GM18520 (cell line): ENCODE data around the gene CAPN13.

Experiments
- ATAC-seq: cut with Tn5 transposase; IDR thresholded peaks from one replicate; pipeline ENCODE4 v1.9.1; 2021; ENCODE audit not compliant: unreplicated experiment

The CAPN13 gene

DNA sequence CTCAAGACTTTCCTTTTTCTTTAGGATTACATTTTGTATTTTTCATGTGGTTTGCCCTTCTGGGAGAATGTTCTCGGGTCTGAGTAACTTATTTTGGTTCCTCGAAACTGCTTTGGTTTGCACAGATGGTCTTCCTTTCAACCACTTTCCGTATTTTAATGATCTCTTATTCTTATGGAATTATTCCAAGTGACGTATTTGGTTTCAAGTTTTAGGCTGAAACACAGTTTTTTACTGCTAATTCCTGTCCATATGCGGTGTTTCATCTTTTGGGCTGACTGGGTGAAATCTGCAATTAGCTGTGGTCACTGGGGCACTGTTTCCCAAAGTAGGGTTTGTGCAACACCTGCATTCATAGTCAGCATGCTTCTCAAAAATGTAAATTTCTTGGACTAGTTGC is 122.7 kb downstream of the CAPN13 start:
- ATAC-seq: no peak

DNA sequence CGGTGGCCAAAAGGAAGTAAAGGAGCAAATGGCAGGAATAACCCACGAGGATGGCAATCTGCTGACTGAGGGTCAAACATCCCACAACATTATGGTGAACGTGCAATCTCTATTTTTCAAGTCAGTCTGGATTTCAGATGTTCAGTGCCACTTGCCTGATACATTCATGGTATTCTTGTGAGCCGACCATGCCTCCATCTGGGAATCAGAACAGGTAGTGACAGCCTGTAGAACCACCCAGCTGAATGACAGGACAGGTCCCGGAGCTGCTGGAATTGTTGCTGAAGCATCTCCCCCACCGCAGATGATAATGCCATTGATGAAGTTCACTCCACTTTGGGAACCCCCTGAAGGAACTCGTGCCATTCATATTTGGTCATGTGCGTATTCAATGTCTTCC is 123.2 kb downstream of the CAPN13 start:
- ATAC-seq: no peak

GRCh38 chr2:30683236-30683956 is 123.8 kb downstream of the CAPN13 start:
- ATAC-seq: no peak

DNA sequence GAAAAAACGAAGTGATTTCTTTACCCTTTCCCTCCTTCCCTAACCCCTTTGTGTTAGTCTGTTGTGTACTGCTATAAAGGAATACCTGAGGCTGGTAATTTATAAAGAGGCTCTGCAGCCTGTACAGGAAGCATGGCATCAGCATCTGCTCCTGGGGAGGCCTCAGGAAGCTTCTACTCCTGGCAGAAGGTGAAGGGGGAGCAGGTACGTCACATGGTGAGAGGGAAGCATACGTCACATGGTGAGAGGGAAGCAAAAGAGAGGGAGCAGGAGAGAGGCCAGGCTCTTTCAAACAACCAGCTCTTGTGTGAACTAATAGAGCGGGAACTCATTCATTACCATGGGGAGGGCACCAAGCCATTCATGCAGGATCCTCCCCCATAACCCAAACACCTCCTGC is 126.2 kb downstream of the CAPN13 start:
- no peak for ATAC-seq

DNA sequence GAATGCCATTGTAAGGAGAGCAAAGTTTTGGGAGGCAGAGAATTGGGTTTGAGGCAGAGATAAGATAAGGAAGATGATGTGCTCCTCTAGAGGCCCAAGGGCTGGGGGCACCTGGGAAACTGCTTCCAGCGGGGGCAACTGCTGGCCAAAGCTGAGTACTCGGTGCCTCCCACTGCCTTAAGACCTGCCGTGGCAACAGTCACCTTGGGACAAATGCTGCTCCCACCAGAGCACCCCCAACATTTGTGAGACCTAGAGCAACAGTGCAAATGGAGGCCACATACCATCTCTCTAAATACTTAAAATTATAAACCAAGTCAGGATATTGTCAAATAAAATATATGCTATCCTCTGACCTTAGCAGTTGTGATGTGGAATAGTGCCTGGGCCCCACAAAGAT is 127.1 kb downstream of the CAPN13 start:
- ATAC-seq: no peak

- ATAC-seq: no peak
These were observed 127.7 kb downstream of the CAPN13 start for GRCh38 chr2:30679426-30680088.

- no peak for ATAC-seq
These were observed 128.7 kb downstream of the CAPN13 start for GRCh38 chr2:30678410-30679137.

GRCh38 chr2:30677861-30678385 is 129.3 kb downstream of the CAPN13 start:
- no peak for ATAC-seq

- ATAC-seq: no peak
These were observed 130.0 kb downstream of the CAPN13 start for GRCh38 chr2:30677231-30677630.

GRCh38 chr2:30675758-30676157 is 131.5 kb downstream of the CAPN13 start:
- no peak for ATAC-seq

GRCh38 chr2:30673127-30673526 is 134.1 kb downstream of the CAPN13 start:
- ATAC-seq: no peak
